NCI-H1092 treated with DMSO at 0.1 percent for 48 hours (cell line): ENCODE data around the gene FANCI.

Experiments used
- DNase-seq: peaks from one replicate; lab custom pipeline; 2025; lab: John Stamatoyannopoulos, UW

FANCI gene

DNA sequence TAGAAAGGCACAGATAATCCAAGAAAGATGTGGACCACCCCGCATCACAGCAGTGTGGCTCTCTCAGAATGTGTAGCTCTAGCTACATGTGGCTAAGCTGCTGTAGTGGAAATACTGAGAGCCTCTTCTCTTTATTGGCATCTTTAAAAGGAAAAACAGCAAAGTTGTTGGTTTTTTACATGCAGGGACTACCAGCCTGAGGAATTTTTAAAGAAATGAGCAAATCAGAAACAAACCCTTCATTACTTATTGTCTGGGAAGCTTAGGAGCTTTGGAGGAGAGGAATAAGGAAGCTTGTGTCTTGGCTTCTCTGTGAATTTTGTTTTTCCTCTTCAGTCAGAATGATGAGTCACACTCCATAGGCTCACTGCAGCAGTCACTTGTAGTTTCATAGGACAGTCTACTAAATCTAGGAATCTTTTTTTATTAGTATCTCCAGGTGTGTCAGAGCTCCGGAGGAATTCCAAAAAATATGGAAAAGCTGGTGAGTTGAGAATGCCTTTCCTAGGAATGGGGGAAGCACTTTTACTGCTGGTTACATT is 63.3 kb downstream of the FANCI start:
- DNase-seq, result no peak

DNA sequence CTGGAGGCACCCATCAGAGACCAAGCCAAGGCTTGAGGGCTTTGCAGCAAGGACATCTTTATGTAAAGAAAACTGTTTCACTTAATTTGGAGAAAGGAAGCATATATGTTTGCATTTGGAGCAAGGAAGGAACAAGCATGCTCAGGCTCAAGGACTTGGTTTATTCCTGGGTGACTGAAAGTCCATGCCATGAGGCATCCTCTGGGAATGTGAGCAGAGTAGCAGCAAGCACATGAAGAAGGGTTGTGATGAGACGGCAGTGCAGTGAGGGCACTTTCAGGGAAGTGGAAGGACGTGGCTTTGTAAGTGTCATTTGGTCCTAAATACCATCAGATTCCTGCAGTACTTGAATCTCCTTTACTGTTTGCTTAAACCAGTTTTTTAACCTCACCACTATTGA is 64.0 kb downstream of the FANCI start:
- DNase-seq, result no peak

DNA sequence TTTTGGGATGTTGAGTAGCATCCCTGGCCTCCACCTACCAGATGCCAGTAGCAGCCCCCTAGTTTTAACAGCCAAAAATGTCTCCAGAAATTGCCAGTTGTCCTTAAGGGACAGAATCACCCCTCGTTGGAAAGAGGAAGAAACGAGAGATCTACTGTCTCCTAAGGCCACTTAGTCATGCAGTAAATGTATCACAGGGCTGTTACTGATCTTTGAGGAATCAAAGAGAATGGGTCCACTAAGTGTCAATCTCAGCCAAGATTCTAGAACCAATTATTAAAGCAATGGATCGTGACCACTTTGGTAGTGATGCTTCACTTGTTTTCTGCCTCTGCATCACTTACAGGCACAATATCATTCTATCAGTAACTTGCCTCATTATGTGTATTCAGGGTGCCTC is 64.5 kb downstream of the FANCI start:
- DNase-seq, result no peak

DNA sequence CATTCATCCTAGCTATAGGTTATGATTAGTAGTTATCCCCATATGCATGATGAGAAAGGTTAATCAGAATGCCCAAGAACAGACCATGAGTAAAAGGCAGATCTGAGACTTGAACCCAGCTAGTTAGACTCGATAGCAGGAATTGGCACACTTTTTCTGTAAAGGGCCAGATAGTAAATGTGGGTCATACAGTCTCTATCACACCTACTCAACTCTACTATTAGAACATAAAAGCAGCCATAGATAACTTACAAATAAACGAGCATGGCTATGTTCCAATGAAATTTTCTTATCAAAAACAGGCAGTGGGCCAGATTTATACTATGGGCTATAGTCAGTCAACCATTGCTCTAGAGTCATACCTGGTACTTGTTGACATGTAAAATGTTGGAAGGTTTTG is 66.2 kb downstream of the FANCI start:
- no peak for DNase-seq

DNA sequence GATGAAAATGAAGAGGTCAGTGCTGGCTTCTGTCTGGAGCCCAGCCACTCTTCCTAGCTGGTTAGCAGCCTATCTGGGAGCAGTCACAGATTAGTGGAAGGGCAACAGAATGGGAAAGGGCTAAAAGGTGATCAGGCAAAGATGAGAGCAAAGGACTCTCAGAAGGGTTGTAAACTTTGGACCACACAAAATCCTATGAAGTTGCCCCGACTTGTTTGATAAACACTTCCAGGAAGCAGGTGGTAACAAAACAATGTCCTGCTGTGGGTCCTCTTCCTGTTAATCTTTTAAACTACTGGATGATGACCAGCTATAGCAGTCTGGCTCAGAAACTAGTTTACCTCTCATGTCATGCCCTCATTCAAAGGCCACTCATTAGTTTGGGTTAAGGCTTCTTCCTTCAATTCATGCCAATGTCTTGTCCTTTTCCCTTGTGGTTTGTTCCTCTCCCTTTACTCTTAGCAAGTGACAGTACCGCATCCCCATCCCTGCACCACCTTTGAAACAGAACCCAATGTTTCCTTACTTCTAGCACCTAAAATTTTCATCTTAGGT is 71.7 kb downstream of the FANCI start:
- no peak for DNase-seq

DNA sequence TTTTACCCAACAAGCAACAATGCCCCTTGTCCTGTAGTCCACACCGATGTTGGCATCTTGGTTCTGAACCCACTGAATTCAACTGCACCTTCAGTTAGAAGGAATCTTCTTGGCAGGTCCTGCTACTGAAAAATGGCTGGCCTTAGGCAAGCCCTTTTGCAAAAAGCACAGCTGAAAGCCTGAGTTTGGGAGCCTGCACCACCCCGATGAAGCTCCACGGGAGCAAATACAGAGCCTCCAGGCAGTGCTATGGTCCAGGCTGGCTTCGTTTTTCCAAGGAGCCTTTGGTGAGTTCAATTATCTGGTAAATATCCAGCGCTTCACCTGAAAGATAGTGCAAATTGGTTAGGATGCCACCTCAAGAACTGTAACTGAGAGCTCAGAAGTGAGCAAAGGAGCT is 72.7 kb downstream of the FANCI start:
- DNase-seq, result no peak

DNA sequence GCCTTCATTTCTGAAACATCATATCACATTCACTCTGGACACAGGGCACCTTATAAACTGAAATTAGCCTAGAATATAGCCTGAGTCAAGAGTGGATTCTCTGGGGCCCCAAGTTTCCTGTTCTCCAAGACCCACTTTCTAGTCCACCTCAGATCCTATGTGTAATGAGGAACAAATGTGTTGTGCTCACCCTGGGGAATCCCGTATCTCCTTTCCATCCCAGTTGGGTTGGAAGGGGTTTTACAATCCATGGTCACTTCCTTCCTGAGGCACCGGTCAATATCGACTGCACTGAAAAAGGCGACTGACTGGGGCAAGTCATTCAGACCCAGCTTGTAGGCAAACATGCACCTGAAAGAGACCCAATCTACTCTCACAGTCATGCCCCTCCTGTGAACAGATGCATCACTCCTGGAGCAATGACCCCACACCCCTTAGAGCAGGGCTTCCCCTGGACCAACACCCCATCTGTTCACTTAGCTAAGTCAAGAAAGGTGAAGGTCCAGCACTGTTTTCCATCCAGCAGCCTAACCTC is 73.5 kb downstream of the FANCI start:
- no peak for DNase-seq

DNA sequence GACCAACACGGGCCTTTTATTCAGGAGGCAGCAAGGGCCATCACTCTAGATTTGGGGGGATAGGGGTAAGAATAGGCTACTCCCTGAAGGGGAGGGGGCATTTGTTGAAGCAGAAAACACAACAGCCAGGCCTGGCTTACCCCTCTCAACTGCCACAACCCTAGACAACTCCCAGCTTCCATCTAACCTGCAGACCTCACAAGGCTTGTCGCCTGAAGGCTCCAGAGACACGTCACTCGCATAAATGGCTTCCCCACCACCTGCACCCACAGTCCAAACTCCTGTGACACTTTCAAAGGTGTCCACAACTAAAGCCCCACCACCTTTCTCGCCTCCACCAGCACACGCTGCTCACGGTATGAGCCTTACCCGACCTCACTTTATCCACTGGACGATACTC is 75.9 kb downstream of the FANCI start:
- no peak for DNase-seq

DNA sequence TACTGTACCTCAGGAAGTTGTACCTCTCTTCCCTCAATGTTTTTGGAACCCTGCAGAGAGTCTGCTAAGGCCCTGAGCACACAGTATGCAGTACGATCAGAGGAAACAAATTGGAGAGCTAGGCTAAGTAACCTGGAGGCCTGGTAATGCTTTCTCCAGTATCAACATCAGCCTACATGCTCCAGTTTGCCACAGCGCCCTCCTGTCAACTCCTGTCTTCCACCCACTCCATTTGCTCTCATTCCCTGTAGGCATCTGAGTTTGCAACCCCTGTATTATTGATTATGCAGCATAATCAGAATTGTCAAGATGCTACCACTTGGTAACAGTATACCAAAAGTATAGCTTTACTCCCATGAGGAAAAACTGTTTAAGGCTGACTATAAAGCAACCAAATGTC is 76.4 kb downstream of the FANCI start:
- DNase-seq, result no peak

DNA sequence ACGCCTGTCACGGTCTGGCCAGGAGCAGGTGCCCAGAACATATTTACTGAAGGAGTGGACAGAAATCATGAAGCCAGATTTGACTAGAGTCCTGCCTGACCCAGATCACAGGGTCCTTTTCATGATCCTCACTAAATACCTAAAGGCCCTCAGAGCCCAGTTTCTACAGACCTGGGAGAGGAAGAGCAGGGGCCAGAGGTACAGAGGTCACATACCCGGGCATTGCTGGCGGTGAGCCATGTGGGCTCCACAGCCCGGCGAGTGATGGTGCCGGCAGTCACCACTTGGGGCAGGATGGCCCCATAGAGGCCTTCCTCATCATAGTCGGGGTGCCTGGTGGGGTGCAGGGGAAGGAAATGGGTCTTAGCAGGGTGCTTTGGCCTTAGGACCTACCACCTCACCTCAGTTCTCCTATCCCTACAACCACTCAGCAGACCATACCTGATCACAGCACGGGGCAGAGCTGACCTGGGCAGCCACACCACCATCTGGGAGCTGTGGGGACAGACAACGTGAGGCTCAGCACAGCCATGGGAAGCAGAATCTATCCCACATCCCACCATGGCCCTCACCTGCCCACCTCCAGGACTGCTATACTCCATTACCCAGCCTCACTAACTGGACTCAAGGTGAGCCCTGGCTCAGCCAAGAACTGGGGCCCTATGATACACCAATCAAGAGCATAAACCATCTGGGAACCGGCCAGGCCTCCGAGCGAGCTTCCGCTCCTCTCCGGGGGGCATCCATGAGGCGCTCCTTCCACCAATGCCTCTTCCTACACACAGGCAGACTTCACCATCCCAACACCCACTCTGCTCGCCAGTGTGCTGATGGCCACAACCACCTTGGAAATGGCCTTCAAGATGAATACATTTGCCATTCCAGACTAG is 78.0 kb downstream of the FANCI start:
- DNase-seq, result no peak

DNA sequence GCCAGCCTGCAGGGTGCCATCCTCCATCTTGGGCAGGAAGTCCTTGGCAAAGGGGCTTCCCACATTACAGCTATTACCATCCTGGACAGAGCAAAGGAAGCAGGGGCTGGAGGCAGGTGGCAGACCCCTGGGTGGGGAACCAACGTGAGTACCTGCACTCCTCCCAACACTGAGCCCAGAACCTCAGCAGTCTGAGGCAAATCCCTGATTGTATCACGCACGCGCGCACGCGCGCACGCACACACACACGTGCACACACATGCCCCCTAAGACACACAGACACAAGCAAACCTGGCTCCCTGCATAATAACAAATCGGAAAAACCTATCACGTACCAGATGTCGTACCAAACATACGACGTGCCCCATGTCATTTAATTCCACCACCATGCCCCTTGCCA is 79.0 kb downstream of the FANCI start:
- DNase-seq, result no peak

DNA sequence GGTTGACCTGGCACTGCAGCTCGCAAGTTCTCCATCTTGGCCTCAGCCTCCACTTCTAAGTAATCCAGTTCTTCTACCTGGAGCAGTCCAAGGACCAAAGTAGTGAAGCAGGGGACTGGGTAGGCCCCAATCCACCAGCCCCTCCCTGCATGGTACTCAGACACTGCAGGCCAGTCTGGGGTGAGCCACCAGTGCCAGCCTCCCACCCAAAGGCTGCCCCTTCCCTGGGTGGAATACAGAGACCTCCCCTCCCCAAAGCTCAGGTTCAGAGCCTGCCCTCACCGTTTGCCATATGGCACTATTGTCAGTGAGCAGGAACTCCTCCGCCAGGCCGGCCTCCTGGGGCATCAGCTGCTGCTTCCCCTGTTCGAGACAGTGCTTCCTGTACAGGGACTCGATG is 80.0 kb downstream of the FANCI start:
- no peak for DNase-seq

DNA sequence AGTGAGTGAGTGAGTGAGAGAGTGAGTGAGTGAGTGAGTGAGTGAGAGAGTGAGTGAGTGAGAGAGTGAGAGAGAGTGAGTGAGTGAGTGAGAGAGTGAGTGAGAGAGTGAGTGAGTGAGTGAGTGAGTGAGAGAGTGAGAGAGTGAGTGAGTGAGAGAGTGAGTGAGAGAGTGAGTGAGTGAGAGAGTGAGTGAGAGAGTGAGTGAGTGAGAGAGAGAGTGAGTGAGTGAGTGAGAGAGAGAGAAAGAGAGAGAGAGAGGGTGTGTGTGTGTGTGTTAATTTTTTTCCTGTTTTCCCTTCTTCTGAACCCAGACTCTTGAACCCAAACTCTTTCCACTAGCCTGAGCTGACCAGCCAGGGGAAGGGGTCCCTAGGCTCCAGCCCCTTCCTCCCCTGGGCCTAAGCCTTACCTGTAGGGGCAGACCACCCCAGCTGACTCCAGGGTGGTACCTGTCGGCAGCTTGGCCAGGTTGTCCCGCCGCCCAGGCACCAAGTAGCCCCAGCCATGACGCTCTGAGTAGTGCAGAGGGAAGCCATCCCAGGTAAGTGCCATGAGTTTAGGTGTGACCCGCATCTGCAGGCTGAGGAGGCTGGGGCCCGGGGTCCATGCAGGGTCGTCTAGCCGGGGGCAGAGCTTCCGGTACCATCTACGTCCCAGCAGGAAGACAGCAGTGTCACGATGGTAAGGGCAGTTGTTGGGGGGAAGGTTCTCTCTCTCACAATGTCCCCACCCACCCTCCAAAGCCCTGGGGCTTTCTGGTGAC is 81.4 kb downstream of the FANCI start:
- DNase-seq, result no peak

DNA sequence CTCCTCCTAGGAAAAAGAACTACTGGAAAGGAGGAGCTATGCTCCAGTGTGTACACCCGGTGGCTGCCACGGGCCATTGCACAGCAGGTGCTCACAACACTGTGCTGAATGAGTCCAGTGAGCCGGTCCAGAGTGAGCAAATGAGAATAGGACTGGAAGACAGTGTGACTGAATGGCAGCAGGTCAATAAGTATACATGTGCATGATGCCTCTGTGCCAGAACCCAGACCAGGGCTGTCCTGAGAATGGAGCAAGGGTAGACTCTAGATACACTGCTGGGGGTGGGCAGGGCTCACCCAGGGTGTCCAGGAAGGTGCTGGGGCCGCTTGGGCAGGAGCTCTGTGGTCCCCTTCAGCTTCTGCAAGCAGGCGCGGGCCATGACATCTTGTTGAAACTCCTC is 82.5 kb downstream of the FANCI start:
- DNase-seq, result peak; percentile 11

DNA sequence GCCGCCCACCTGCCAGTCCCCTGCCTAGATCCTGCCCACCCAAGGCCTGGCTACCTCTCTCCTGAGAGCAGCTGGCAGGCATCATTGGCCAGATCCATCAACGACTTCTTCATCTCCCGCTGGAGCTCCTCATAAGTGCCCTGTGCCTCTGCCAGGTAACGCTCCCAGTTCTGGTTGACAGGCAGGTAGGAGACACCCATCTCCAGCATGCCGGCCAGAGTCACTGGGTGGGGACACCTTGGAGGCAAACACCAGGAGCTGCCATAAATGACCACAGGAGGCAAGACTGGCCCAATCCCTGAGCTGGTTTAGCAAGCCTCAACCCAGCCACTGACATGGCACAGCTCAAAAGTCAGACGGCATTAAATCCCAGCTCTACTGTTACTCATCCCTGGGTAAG is 83.3 kb downstream of the FANCI start:
- no peak for DNase-seq

DNA sequence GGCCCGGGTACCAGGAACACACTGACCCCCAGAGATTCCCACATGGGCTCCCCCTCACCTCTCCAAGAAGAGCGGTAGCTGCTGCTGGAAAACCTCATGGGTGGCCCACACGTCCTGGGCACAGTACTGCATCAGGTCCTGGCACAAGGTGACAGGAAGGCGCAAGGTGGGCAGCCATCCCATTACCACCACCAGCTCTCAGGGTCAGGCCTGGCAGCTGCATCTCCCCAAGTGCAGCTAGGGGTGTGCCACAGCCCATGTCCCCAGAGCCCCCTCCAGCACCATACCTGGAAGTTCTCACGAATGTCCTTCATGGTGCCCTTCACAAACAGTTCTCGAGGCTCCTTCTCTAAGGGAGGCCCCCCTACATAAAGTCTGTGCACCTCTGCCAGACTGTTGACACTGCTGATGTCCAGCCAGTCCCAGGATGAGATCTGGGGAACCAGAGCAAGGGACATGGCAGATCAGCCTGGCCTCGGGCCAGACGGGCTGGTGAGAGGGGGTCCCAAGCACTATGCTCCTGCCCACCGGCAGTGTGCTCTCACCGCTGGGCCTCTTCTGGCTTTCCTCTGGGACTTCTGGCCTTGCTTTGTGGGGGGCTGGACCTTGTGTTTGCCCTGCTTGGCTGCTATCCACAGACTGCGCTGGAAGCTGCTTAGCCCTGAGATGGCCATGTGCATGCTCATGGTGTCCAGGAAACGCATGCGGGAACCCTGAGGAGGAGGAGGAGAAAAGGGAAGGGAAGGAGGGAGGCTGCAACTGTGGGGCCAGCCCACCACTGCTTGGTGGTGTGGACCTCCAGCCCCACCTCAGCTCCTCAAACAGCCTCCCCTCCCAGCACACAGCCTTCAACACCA is 84.8 kb downstream of the FANCI start:
- DNase-seq, result no peak

DNA sequence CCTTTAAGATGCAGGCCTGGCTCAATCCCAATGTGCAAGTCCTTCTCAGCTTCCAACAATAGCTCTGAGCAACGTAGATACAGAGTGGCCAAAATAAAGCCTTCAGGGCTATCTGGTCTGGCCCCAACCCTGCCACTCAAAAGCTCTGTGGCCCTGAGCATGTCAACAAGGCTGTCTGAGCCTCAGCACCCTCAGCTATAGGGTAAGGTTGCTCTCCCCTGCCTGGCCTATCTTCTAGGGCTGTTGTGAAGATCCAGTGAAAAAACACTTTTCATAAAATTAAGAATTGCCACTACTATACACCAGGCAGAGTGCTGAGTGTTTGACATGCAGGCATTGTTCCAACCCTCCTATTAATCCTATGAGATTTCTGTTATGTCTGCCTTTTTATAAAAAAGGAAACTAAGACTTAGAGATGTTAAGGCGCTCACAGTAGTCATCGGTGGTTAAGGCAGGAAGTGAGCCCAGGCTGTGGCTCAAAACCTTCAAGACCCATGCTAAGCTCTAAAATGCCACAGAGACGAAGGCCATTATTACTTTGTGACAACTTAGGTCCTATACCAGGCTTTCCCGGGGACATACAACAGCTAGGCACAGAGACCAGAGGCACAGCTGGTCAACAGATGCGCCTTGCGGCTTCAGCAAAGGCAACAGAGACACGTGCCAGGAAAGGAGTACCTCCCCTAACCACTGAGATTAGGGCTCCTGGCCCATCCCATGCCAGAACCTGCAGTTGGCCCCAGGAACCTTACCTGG is 85.7 kb downstream of the FANCI start:
- DNase-seq, result no peak

DNA sequence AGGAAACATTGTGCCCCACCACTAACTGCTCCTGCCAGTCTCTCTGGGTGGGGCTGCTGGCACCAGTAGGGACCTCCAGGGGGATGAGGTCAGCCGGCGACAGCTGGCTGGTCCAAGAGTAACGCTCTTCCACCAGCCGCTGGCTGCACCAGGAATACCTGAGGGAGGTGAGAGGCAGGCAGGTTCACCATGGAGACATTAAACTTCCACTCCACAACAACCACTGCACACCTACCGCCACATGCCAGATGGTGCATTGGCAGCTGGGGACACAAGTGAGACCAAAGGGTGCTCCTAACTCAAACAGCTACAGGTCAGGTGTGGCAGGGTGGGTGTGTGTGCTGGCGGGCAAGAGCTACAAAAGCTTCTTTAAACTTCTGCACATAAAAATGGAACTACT is 86.3 kb downstream of the FANCI start:
- DNase-seq, result no peak

DNA sequence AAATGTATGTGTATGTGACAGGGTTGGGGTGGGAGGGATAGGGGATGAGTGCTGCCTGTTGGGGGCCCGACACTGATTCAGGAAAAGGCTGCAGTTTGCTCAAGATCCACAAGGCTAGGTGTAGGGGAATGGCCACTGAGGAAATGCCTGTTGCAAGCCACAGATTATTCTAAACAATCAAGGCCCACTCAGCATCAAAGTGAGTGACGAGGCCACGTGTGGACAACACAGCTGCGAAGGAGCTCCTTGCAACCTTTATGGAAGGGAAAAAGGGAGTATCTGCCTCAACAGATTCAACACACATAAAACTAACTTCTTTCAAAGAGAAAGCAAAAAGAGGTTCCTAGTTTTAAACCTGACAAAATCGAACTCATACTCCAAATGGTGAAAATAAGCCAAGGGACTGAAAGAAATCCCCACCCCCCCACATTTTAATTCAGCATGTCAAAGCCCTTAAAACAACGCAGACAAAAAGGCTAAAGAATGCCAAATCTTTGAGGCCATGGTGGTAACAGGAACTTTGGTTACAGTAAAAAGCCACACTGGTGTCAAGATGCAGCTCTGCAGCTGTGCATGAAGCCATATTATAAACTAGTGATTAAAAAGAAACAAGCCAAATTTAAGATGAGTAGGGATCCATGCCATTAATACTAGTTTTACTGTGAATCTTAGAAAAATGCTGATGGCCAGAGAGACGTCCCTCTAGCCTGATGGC is 87.3 kb downstream of the FANCI start:
- DNase-seq, result no peak

DNA sequence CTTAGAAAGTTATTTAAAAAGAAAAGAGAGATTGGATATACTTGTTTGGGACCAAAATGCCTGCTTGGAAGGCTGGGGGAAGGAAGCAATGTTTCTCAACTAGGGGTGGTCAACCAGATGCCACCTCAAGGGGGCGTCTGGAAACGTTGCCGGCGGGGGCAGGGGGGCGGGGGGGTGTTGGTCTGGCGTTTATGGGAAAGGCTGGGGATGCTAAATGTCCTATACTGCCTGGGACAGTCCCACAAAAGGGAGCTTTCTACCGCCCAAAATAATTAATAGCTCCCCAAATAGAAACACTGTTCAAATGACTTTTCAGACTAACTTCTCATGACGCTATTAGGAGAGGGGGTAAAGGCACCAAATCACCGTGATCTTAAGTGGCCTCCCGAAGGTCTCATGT is 88.7 kb downstream of the FANCI start:
- no peak for DNase-seq
